Loucy (cell line): ENCODE data around the gene ME3.

ENCODE experiments used
- CTCF ChIP-seq: fragments of 200-600 bp; sonication (generic); conservative IDR thresholded peaks from 2 replicates; pipeline ENCODE4 v1.5.1; 2014; ENCODE audit warnings: mild to moderate bottlenecking, antibody characterized with exemption, low read length
- EZH2phosphoT487 ChIP-seq: fragments of 200-600 bp; IDR thresholded peaks from 2 replicates; pipeline ENCODE4 v1.6.1; 2018; ENCODE audit warnings: antibody characterized with exemption, mild to moderate bottlenecking, moderate library complexity, borderline replicate concordance

GRCh38 chr11:86675017-86675416, 2.6 kb upstream of the ME3 start:
- TF ChIP-seq CTCF (no peak), EZH2phosphoT487 (no peak)
